Measurements from ENCODE around the gene TENT4A. TPM values are rescaled to one million over a fixed set of nuclear protein-coding genes. Genes with fewer than 3 reads are reported as not detected.

The TENT4A gene
- total and polyA plus RNA-seq, 10 of the 15 experiments (the other 5 are each of a cell fraction or from before 2014, with no cell fraction given): 1.4 to 30.6 (median 12.5) TPM

DNA sequence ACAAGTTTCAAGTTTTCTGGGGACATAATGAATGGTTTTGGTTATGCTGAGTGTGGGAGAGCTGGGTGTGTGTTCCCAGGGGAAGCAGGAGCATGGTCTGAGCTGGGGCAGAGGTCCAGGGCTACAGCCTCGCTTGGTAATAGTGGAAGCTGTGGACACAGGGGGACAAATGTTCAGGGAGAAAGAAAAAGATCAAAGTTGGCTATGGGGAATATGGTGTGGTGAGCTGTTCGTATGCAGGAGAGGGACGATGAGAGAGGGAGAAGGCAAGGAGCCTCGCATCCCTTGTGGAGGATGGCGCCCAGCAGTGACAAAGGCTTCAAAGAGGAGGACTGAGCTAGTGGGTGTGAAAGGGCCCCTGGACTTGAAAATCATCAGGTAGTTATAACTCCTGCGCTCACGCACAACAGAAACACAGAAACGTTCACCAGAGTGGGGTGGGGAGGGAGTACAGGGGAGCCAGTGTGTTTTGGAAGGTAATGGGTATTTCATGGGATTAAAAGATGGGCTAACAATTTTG, 77.2 kb downstream of the TENT4A start:
- DNase-seq (ENCODE audit: low read depth, low spot score): no peak
- BruUV-seq (replicated peaks): no TSS peak
- intact Hi-C loops (cut with micrococcal nuclease; ENCODE audit: unreplicated experiment): no loop called here
- Histone ChIP-seq H3K27me3 (replicated peaks in 1 of 2; ENCODE audit: control insufficient read depth in 2 of 2, insufficient read depth in 2 of 2, low read length in 1 of 2) (peaks cover 3 to 5% of the 10 kb centered on the region in 2 experiments; a peak in 2 of 4 replicates), H3K9me3 (replicated peaks; ENCODE audit: control insufficient read depth, insufficient read depth, low read length) (no peaks in the 10 kb centered on the region), H3K36me3 (ENCODE audit: control insufficient read depth in 2 of 2, insufficient read depth in 2 of 2, low read length in 1 of 2) (no peaks in the 10 kb centered on the region), H3K79me2 (ENCODE audit: control insufficient read depth, insufficient read depth, low read length) (no peaks in the 10 kb centered on the region), H2AFZ (ENCODE audit: control insufficient read depth, low read depth, low read length) (no peak overlapping the region), H3K9ac (ENCODE audit: control insufficient read depth, insufficient read depth, low read length) (no peak overlapping the region), H3K4me2 (ENCODE audit: control insufficient read depth, insufficient read depth) (no peak overlapping the region), H3K27ac (ENCODE audit: control insufficient read depth, insufficient read depth) (no peak overlapping the region), H4K20me1 (ENCODE audit: control insufficient read depth, insufficient read depth) (no peaks in the 10 kb centered on the region), H3K4me3 (no peak overlapping the region), H3K4me1 (ENCODE audit: control insufficient read depth, insufficient read depth, low read length) (no peaks in the 10 kb centered on the region)
- 52% methylated on average over 8 of the region's 8 CpGs for WGBS (ENCODE audit: insufficient coverage, insufficient replicate concordance, low lambda C conversion rate, missing lambda C conversion rate)
- no peak for TF ChIP-seq POLR2A (IDR thresholded peaks at IDR 0.05; ENCODE audit: low read depth, low read length)
- no peak for TF ChIP-seq STAT3 (IDR thresholded peaks at IDR 0.05; ENCODE audit: low read depth, low read length)
- TF ChIP-seq, protein P1, sequence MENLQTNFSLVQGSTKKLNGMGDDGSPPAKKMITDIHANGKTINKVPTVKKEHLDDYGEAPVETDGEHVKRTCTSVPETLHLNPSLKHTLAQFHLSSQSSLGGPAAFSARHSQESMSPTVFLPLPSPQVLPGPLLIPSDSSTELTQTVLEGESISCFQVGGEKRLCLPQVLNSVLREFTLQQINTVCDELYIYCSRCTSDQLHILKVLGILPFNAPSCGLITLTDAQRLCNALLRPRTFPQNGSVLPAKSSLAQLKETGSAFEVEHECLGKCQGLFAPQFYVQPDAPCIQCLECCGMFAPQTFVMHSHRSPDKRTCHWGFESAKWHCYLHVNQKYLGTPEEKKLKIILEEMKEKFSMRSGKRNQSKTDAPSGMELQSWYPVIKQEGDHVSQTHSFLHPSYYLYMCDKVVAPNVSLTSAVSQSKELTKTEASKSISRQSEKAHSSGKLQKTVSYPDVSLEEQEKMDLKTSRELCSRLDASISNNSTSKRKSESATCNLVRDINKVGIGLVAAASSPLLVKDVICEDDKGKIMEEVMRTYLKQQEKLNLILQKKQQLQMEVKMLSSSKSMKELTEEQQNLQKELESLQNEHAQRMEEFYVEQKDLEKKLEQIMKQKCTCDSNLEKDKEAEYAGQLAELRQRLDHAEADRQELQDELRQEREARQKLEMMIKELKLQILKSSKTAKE (IDR thresholded peaks at IDR 0.05; ENCODE audit: low read depth, poor library complexity, severe bottlenecking): no peak
- no peak for TF ChIP-seq EZH2 (IDR thresholded peaks at IDR 0.05; ENCODE audit: borderline replicate concordance, control insufficient read depth, low read depth, low read length)
- SMC1A ChIA-PET (ENCODE audit: uncharacterized antibody, unreplicated experiment): interaction anchor here (1.3 kb wide), 1 partner anchor 13 kb away, joined by 3 read pairs; no protein-coding TSS in a partner anchor
- in situ Hi-C loops (cut with MboI): no loop called here
- RAD21 ChIA-PET (ENCODE audit: unreplicated experiment): no interaction called here
- FAIRE-seq: no peak
- ATAC-seq: no peak
- POLR2A ChIA-PET: no interaction called here
- CTCF ChIA-PET: interaction anchor here (0.5 to 0.6 kb wide), 2 partner anchors 748 to 769 kb away, joined by 3 to 4 read pairs; no protein-coding TSS in a partner anchor

DNA sequence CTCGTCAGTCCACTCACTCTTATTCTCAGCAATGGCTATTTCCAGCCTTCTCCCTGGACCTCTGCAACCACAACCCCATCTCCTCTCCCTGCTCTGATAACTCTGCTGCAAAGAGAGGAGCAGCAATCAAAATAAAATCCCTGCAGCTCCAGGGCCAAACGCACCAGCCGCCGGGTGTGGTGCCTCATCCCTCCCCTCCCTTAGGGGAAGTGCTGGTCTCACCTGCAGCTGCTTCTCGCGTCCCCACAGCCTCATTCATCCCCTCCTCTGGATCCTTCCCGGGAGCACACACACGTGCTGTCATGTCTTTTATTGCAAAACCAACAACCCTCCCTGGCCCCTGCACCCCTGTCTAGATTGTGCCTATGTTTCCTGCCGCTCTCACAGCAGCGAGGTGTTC, 77.8 kb downstream of the TENT4A start:
- Histone ChIP-seq H3K4me1 (ENCODE audit: control insufficient read depth, insufficient read depth, low read length) (no peaks in the 10 kb centered on the region), H3K4me3 (no peak overlapping the region), H3K27me3 (replicated peaks in 1 of 2; ENCODE audit: control insufficient read depth in 2 of 2, insufficient read depth in 2 of 2, low read length in 1 of 2) (peaks cover 3 to 5% of the 10 kb centered on the region in 2 experiments; a peak in 2 of 4 replicates), H3K27ac (ENCODE audit: control insufficient read depth, insufficient read depth) (no peak overlapping the region), H3K9me3 (replicated peaks; ENCODE audit: control insufficient read depth, insufficient read depth, low read length) (no peaks in the 10 kb centered on the region), H3K9ac (ENCODE audit: control insufficient read depth, insufficient read depth, low read length) (no peak overlapping the region), H4K20me1 (ENCODE audit: control insufficient read depth, insufficient read depth) (no peaks in the 10 kb centered on the region), H3K4me2 (ENCODE audit: control insufficient read depth, insufficient read depth) (no peak overlapping the region), H3K36me3 (ENCODE audit: control insufficient read depth in 2 of 2, insufficient read depth in 2 of 2, low read length in 1 of 2) (no peaks in the 10 kb centered on the region), H2AFZ (ENCODE audit: control insufficient read depth, low read depth, low read length) (no peak overlapping the region), H3K79me2 (ENCODE audit: control insufficient read depth, insufficient read depth, low read length) (no peaks in the 10 kb centered on the region)
- ChIA-PET RAD21 (ENCODE audit: unreplicated experiment) (no interaction called here), CTCF (interaction anchor here (0.5 kb wide), 1 partner anchor 770 kb away, joined by 3 read pairs; no protein-coding TSS in a partner anchor), POLR2A (no interaction called here), SMC1A (ENCODE audit: uncharacterized antibody, unreplicated experiment) (no interaction called here)
- no peak for FAIRE-seq
- BruUV-seq (replicated peaks): no TSS peak
- DNase-seq (ENCODE audit: low read depth, low spot score): no peak
- no peak for ATAC-seq
- in situ Hi-C loops (cut with MboI): no loop called here
- no peak for TF ChIP-seq KDM1A (IDR thresholded peaks at IDR 0.05; ENCODE audit: borderline replicate concordance)
- TF ChIP-seq SREBF1 (IDR thresholded peaks at IDR 0.05; ENCODE audit: low read length): no peak
- TF ChIP-seq, protein P2, sequence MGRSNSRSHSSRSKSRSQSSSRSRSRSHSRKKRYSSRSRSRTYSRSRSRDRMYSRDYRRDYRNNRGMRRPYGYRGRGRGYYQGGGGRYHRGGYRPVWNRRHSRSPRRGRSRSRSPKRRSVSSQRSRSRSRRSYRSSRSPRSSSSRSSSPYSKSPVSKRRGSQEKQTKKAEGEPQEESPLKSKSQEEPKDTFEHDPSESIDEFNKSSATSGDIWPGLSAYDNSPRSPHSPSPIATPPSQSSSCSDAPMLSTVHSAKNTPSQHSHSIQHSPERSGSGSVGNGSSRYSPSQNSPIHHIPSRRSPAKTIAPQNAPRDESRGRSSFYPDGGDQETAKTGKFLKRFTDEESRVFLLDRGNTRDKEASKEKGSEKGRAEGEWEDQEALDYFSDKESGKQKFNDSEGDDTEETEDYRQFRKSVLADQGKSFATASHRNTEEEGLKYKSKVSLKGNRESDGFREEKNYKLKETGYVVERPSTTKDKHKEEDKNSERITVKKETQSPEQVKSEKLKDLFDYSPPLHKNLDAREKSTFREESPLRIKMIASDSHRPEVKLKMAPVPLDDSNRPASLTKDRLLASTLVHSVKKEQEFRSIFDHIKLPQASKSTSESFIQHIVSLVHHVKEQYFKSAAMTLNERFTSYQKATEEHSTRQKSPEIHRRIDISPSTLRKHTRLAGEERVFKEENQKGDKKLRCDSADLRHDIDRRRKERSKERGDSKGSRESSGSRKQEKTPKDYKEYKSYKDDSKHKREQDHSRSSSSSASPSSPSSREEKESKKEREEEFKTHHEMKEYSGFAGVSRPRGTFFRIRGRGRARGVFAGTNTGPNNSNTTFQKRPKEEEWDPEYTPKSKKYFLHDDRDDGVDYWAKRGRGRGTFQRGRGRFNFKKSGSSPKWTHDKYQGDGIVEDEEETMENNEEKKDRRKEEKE (IDR thresholded peaks at IDR 0.05): no peak
- no peak for TF ChIP-seq EP300 (IDR thresholded peaks at IDR 0.05; ENCODE audit: borderline replicate concordance in 1 of 2, control insufficient read depth in 1 of 2, low read depth in 2 of 2, low read length in 2 of 2)
- TF ChIP-seq ZNF24 (IDR thresholded peaks at IDR 0.05): no peak
- no peak for TF ChIP-seq NR2F1 (conservative IDR thresholded peaks at IDR 0.05)
- no peak for TF ChIP-seq STAT1 (conservative IDR thresholded peaks at IDR 0.05)
- intact Hi-C loops (cut with micrococcal nuclease; ENCODE audit: unreplicated experiment): no loop called here
- WGBS (ENCODE audit: insufficient coverage, insufficient replicate concordance, low lambda C conversion rate, missing lambda C conversion rate): 13% methylated on average over 9 of the region's 10 CpGs
